IMR-90 (cell line): Measurements from ENCODE around the gene YPEL3.
A peak's percentile ranks its signal among the peaks of the same experiment; 100 is the strongest.

ENCODE experiments used
- CTCF ChIP-seq: conservative IDR thresholded peaks from 2 replicates; pipeline ENCODE4 v1.5.1; 2012; ENCODE audit warnings: mild to moderate bottlenecking, low read depth, low read length, improper control_type of control experiment
- MAFK ChIP-seq: IDR thresholded peaks from 2 replicates; pipeline ENCODE4 v1.6.1; 2012; ENCODE audit warnings: low read depth, low read length, improper control_type of control experiment
- POLR2A ChIP-seq: IDR thresholded peaks from 2 replicates; pipeline ENCODE4 v1.6.1; 2012; ENCODE audit warnings: mild to moderate bottlenecking, low read depth, low read length

- no peak for TF ChIP-seq MAFK
- TF ChIP-seq CTCF = 0 out of 2 replicates have a peak, but pooled peaks have one; percentile 11
- TF ChIP-seq POLR2A = peak; percentile 88
These were observed 20.3 kb downstream of the YPEL3 start, which contains the start of gene PPP4C for GRCh38 chr16:30075503-30076275.
